Lower lobe of right lung (tissue), 2 donors: ENCODE results near the gene FBN1. TPM values are rescaled to one million over a fixed set of nuclear protein-coding genes. Genes with fewer than 3 reads are reported as not detected.

Experiments
- ATAC-seq, 2 donors: fragments of 200-7000 bp; cut with Tn5 transposase; one replicate each; pipeline ENCODE4 v1.9.1; 2020 to 2022; ENCODE audit warnings: mild to moderate bottlenecking in 2 of 2, moderate library complexity in 2 of 2
- DNase-seq: peaks from one replicate; pipeline ENCODE4 v3.0.0-alpha.2; 2020
- H3K27ac ChIP-seq: fragments of 200-600 bp; one replicate; pipeline ENCODE4 v1.8.0; 2022
- H3K27me3 ChIP-seq: fragments of 200-600 bp; one replicate; pipeline ENCODE4 v1.8.0; 2022; ENCODE audit warnings: low read depth
- H3K36me3 ChIP-seq: fragments of 200-600 bp; one replicate; pipeline ENCODE4 v1.8.0; 2022; ENCODE audit warnings: mild to moderate bottlenecking
- H3K4me1 ChIP-seq: fragments of 200-600 bp; one replicate; pipeline ENCODE4 v1.8.0; 2022
- H3K4me3 ChIP-seq: fragments of 200-600 bp; one replicate; pipeline ENCODE4 v1.8.0; 2022; ENCODE audit warnings: mild to moderate bottlenecking
- H3K9me3 ChIP-seq: fragments of 200-600 bp; one replicate; pipeline ENCODE4 v1.8.0; 2022
- intact Hi-C: fragments of 100-400 bp; cut with DNase I; formaldehyde crosslinking; loops from one replicate; pipeline ENCODE4 v1.11.0; 2022
- total RNA-seq: library from RNA; stranded (reverse); fragmentation: NEBNext Ultra II Directional; extraction: Animal tissue kit (Norgen Biotek cat#: 25700); gene quantifications from one replicate; pipeline ENCODE4 v1.2.1, GENCODE V29; 2021
- TF ChIP-seq, protein P1 (sequence below): fragments of 200-600 bp; IDR thresholded peaks from one replicate; pipeline ENCODE4 v1.8.0; 2022; ENCODE audit warnings: antibody characterized with exemption, mild to moderate bottlenecking
- donor health status: DM: no; HTN: yes; CAD: no; lungs with severe emphysema.

FBN1 gene
- total RNA-seq, 1 donor from 2014 or later: 75.3 TPM

DNA sequence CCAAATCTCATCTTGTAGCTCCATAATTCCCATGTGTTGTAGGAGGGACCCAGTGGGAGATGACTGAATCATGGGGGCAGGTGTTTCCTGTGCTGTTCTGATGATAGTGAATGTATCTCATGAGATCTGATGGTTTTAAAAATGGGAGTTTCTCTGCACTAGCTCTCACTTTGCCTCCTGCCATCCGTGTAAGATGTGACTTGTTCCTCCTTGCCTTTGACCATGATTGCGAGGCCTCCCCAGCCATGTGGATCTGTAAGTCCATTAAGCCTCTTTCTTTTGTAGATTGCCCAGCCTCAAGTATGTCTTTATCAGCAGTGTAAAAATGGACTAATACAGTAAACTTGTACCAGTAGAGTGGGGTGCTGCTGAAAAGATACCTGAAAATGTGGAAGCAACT is 269.7 kb downstream of the FBN1 start:
- Histone ChIP-seq H3K27me3 (no peaks in the 10 kb centered on the region), H3K9me3 (no peaks in the 10 kb centered on the region), H3K36me3 (no peaks in the 10 kb centered on the region), H3K4me1 (no peaks in the 10 kb centered on the region), H3K27ac (no peak overlapping the region), H3K4me3 (no peak overlapping the region)
- intact Hi-C loops: no loop called here
- ATAC-seq (no peak), DNase-seq (no peak)
- TF ChIP-seq, protein P1, sequence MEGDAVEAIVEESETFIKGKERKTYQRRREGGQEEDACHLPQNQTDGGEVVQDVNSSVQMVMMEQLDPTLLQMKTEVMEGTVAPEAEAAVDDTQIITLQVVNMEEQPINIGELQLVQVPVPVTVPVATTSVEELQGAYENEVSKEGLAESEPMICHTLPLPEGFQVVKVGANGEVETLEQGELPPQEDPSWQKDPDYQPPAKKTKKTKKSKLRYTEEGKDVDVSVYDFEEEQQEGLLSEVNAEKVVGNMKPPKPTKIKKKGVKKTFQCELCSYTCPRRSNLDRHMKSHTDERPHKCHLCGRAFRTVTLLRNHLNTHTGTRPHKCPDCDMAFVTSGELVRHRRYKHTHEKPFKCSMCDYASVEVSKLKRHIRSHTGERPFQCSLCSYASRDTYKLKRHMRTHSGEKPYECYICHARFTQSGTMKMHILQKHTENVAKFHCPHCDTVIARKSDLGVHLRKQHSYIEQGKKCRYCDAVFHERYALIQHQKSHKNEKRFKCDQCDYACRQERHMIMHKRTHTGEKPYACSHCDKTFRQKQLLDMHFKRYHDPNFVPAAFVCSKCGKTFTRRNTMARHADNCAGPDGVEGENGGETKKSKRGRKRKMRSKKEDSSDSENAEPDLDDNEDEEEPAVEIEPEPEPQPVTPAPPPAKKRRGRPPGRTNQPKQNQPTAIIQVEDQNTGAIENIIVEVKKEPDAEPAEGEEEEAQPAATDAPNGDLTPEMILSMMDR: no peak

DNA sequence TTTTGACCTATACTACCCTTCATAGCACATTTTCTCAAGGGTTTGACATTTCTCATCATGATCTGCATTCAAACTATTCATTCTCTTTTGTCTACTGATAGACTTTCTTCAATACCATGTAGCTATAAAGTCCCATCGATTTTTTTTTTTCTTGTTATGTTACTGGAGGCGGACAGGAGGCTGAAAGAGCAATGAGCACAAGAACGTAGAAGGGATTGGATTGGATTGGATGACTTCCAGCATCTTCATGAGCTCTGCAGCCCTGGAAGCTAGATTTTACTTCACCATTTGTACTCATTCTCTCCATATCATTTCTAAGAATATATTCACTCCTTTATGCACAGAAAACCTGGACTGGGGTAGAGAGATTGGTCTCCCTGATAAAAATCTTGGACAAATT is 271.0 kb downstream of the FBN1 start:
- intact Hi-C loops: no loop called here
- no peaks in the 10 kb centered on the region for H3K27me3 ChIP-seq
- no peaks in the 10 kb centered on the region for H3K36me3 ChIP-seq
- ATAC-seq (no peak), DNase-seq (no peak)
- H3K27ac ChIP-seq: no peak overlapping the region
- no peaks in the 10 kb centered on the region for H3K9me3 ChIP-seq
- TF ChIP-seq, protein P1: no peak
- H3K4me3 ChIP-seq: no peak overlapping the region
- H3K4me1 ChIP-seq: no peaks in the 10 kb centered on the region

DNA sequence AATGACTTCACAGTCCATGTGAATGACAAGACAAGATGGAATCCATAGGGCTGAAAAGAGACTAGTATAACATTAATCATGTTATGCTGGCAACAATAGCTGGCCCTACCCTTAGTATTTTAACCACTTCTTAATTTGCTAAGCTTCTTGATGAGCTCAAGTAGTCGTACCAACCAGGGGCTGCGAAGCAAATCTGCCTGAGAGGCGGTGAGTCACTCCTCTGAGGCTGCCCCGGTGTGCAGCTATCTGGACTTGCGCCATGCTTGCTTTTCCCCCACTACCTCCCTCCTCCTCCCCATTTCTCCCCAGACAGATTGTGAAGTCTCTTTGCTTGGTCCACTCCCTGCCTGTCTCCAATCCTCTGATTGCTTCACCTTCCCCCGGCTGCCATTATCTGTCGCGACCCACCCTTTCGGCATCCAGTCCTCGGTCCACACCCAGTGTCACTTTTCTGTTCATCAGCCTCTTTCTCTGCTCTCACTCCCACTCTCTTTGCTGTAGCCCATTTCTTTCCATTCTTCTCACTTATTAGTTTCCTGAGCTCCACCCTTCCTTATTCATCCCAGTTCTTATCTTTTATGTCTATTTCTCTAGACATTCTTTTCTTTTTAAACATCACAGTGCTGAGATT is 271.6 kb downstream of the FBN1 start:
- Histone ChIP-seq H3K4me3 (no peak overlapping the region), H3K9me3 (no peaks in the 10 kb centered on the region), H3K4me1 (no peaks in the 10 kb centered on the region), H3K27ac (no peak overlapping the region), H3K27me3 (no peaks in the 10 kb centered on the region), H3K36me3 (no peaks in the 10 kb centered on the region)
- intact Hi-C loops: no loop called here
- ATAC-seq (peak; percentile 54 to 73), DNase-seq (peak; percentile 48)
- TF ChIP-seq, protein P1: no peak

DNA sequence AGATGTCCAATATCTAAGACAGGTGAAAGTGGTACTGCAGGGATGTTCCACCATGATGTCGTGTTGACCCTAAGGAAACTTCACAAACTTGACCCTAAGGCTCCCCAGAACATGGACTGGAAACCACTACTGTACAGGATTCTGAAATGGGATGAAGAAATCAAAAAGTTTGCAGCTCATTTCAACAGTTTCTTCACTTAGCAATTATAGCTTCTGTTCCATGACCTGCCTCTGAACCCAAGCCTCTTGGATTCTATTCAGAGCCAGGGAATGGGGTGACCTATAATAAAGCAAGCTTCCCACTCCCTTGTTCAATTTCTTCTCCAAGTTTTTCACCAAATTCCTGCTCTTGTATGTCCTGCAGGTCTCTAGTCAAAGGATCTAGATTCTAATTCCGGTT is 273.5 kb downstream of the FBN1 start:
- no peak overlapping the region for H3K27ac ChIP-seq
- TF ChIP-seq, protein P1: no peak
- DNase-seq (no peak), ATAC-seq (no peak)
- H3K4me1 ChIP-seq: no peaks in the 10 kb centered on the region
- no peak overlapping the region for H3K4me3 ChIP-seq
- no peaks in the 10 kb centered on the region for H3K27me3 ChIP-seq
- H3K9me3 ChIP-seq: no peaks in the 10 kb centered on the region
- intact Hi-C loops: no loop called here
- no peaks in the 10 kb centered on the region for H3K36me3 ChIP-seq

DNA sequence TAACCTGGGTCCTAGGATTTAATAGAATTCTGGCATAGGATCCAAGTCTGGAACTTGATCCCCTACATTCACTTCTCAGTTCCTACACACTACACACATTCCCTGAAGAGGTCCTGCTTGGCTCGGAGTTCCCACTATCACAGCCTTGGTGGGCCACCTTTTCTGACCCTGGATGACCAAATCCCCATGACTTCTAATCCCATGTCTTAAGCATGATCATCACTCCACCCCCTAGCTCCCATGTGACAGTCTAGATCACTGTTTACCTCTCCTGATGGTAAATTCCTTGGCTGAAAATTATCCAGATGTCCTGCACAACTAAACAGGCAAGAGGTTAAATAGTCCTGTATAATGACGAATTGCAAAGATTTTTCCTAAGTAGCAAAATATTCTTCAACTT is 274.0 kb downstream of the FBN1 start:
- Histone ChIP-seq H3K4me1 (no peaks in the 10 kb centered on the region), H3K27me3 (no peaks in the 10 kb centered on the region), H3K9me3 (no peaks in the 10 kb centered on the region), H3K36me3 (no peaks in the 10 kb centered on the region), H3K27ac (no peak overlapping the region), H3K4me3 (no peak overlapping the region)
- intact Hi-C loops: no loop called here
- ATAC-seq (no peak), DNase-seq (no peak)
- TF ChIP-seq, protein P1: no peak
